HEK293 (cell line): ENCODE data around the gene ARL4A.
A peak's percentile ranks its signal among the peaks of the same experiment; 100 is the strongest.

ENCODE experiments used
- EGR2 ChIP-seq: fragments of 450-650 bp; formaldehyde crosslinking; IDR thresholded peaks from 2 replicates; pipeline ENCODE4 v1.5.1; 2016; ENCODE audit warnings: low read depth, missing biosample characterization, missing genetic modification characterization
- GLIS2 ChIP-seq: fragments of 450-650 bp; formaldehyde crosslinking; IDR thresholded peaks from 2 replicates; pipeline ENCODE4 v1.5.1; 2016; ENCODE audit warnings: missing biosample characterization, missing genetic modification characterization
- IKZF3 ChIP-seq: fragments of 450-650 bp; IDR thresholded peaks from 2 replicates; pipeline ENCODE4 v1.5.0; 2018; ENCODE audit warnings: missing biosample characterization, mild to moderate bottlenecking, missing genetic modification characterization, moderate library complexity
- KLF17 ChIP-seq: fragments of 450-650 bp; formaldehyde crosslinking; IDR thresholded peaks from 2 replicates; pipeline ENCODE4 v1.5.1; 2016; ENCODE audit warnings: missing biosample characterization, missing genetic modification characterization
- KLF7 ChIP-seq: fragments of 450-650 bp; formaldehyde crosslinking; IDR thresholded peaks from 2 replicates; pipeline ENCODE4 v1.5.1; 2016; ENCODE audit warnings: missing biosample characterization, missing genetic modification characterization, borderline replicate concordance
- KLF8 ChIP-seq: fragments of 450-650 bp; formaldehyde crosslinking; IDR thresholded peaks from 2 replicates; pipeline ENCODE4 v1.5.1; 2016; ENCODE audit warnings: missing biosample characterization, missing genetic modification characterization
- KLF9 ChIP-seq: fragments of 450-650 bp; formaldehyde crosslinking; IDR thresholded peaks from 2 replicates; pipeline ENCODE4 v1.5.1; 2016; ENCODE audit warnings: missing biosample characterization, missing genetic modification characterization, low read depth
- SCRT2 ChIP-seq: fragments of 450-650 bp; formaldehyde crosslinking; IDR thresholded peaks from 2 replicates; pipeline ENCODE4 v1.5.1; 2016; ENCODE audit warnings: missing biosample characterization, missing genetic modification characterization
- ZBTB10 ChIP-seq: fragments of 450-650 bp; formaldehyde crosslinking; IDR thresholded peaks from 2 replicates; pipeline ENCODE4 v1.5.1; 2016; ENCODE audit warnings: missing biosample characterization, missing genetic modification characterization
- ZBTB11 ChIP-seq: fragments of 450-650 bp; formaldehyde crosslinking; conservative IDR thresholded peaks from 2 replicates; pipeline ENCODE4 v1.5.1; 2016; ENCODE audit warnings: low read depth, missing biosample characterization, missing genetic modification characterization
- ZBTB20 ChIP-seq: fragments of 450-650 bp; formaldehyde crosslinking; IDR thresholded peaks from 2 replicates; pipeline ENCODE4 v1.5.1; 2016; ENCODE audit warnings: missing biosample characterization, missing genetic modification characterization
- ZBTB6 ChIP-seq: fragments of 450-650 bp; formaldehyde crosslinking; IDR thresholded peaks from 2 replicates; pipeline ENCODE4 v1.5.1; 2017; ENCODE audit warnings: missing biosample characterization, missing genetic modification characterization
- ZFHX2 ChIP-seq: fragments of 450-650 bp; formaldehyde crosslinking; conservative IDR thresholded peaks from 2 replicates; pipeline ENCODE4 v1.5.1; 2016; ENCODE audit warnings: missing biosample characterization, missing genetic modification characterization
- ZFP3 ChIP-seq: fragments of 450-650 bp; formaldehyde crosslinking; IDR thresholded peaks from 2 replicates; pipeline ENCODE4 v1.5.1; 2016; ENCODE audit warnings: low read depth, missing biosample characterization, missing genetic modification characterization
- ZIC2 ChIP-seq: fragments of 450-650 bp; formaldehyde crosslinking; IDR thresholded peaks from 2 replicates; pipeline ENCODE4 v1.5.1; 2016; ENCODE audit warnings: missing biosample characterization, missing genetic modification characterization
- ZNF335 ChIP-seq: fragments of 450-650 bp; formaldehyde crosslinking; conservative IDR thresholded peaks from 2 replicates; pipeline ENCODE4 v1.5.1; 2016; ENCODE audit warnings: missing biosample characterization, missing genetic modification characterization
- ZNF341 ChIP-seq: fragments of 450-650 bp; formaldehyde crosslinking; IDR thresholded peaks from 2 replicates; pipeline ENCODE4; 2016; ENCODE audit warnings: low read depth, missing biosample characterization, missing genetic modification characterization
- ZNF571 ChIP-seq: fragments of 450-650 bp; formaldehyde crosslinking; IDR thresholded peaks from 2 replicates; pipeline ENCODE4 v1.5.0; 2017; ENCODE audit warnings: missing biosample characterization, missing genetic modification characterization
- ZNF639 ChIP-seq: fragments of 450-650 bp; formaldehyde crosslinking; IDR thresholded peaks from 2 replicates; pipeline ENCODE4 v1.5.1; 2016; ENCODE audit warnings: missing biosample characterization, missing genetic modification characterization
- ZNF776 ChIP-seq: fragments of 450-650 bp; formaldehyde crosslinking; IDR thresholded peaks from 2 replicates; pipeline ENCODE4 v1.5.0; 2017; ENCODE audit warnings: missing biosample characterization, missing genetic modification characterization, borderline replicate concordance
- ZNF837 ChIP-seq: fragments of 450-650 bp; formaldehyde crosslinking; IDR thresholded peaks from 2 replicates; pipeline ENCODE4 v1.5.1; 2016; ENCODE audit warnings: missing biosample characterization, missing genetic modification characterization

The ARL4A gene

GRCh38 chr7:12686891-12687717, at the start of gene ARL4A (continued):
- TF ChIP-seq ZBTB10 (tag by site-specific recombination) (0 out of 2 replicates have a peak, but pooled peaks have one; percentile 23), KLF17 (tag by site-specific recombination) (peak; percentile 56; the same call in 1 of the 2 replicates), ZNF639 (tag by site-specific recombination) (no peak), KLF7 (peak; percentile 76), IKZF3 (tag by site-specific recombination) (no peak), ZBTB20 (tag by site-specific recombination) (peak; percentile 53; the same call in 1 of the 2 replicates), SCRT2 (tag by site-specific recombination) (peak; percentile 100), ZNF335 (tag by site-specific recombination) (peak; percentile 76), GLIS2 (peak; percentile 16; the same call in 1 of the 2 replicates), ZFHX2 (tag by site-specific recombination) (peak; percentile 79), KLF8 (tag by site-specific recombination) (peak; percentile 29; the same call in 1 of the 2 replicates), ZNF776 (tag by site-specific recombination) (no peak), ZNF341 (tag by site-specific recombination) (peak; percentile 72), ZBTB11 (tag by site-specific recombination) (0 out of 2 replicates have a peak, but pooled peaks have one; percentile 26), EGR2 (peak; percentile 19; the same call in 1 of the 2 replicates), ZNF837 (tag by site-specific recombination) (no peak), ZFP3 (tag by site-specific recombination) (no peak), ZNF571 (tag by site-specific recombination) (no peak), ZIC2 (tag by site-specific recombination) (peak; percentile 49), ZBTB6 (tag by site-specific recombination) (0 out of 2 replicates have a peak, but pooled peaks have one; percentile 29), KLF9 (tag by site-specific recombination) (peak; percentile 72)
